ENCODE results near the gene MANBA. TPM values are rescaled to one million over a fixed set of nuclear protein-coding genes. Genes with fewer than 3 reads are reported as not detected.

Gene MANBA
- total and polyA plus RNA-seq, 2 of the 13 experiments (the other 11 are each of a cell fraction or from before 2014, with no cell fraction given) = 11.7 to 33.3 TPM

- TF ChIP-seq, protein P1, sequence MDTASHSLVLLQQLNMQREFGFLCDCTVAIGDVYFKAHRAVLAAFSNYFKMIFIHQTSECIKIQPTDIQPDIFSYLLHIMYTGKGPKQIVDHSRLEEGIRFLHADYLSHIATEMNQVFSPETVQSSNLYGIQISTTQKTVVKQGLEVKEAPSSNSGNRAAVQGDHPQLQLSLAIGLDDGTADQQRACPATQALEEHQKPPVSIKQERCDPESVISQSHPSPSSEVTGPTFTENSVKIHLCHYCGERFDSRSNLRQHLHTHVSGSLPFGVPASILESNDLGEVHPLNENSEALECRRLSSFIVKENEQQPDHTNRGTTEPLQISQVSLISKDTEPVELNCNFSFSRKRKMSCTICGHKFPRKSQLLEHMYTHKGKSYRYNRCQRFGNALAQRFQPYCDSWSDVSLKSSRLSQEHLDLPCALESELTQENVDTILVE (CRISPR knock-in tag; IDR thresholded peaks at IDR 0.05) = no peak; the same call in 1 of the 2 replicates
- TF ChIP-seq ESRRA (CRISPR knock-in tag; IDR thresholded peaks at IDR 0.05; ENCODE audit: low read depth) (no peak), THYN1 (CRISPR knock-in tag; IDR thresholded peaks at IDR 0.05; ENCODE audit: borderline replicate concordance, low read depth) (no peak), NFE2L1 (CRISPR knock-in tag; IDR thresholded peaks at IDR 0.05; ENCODE audit: borderline replicate concordance) (no peak), HCFC1 (IDR thresholded peaks at IDR 0.05; ENCODE audit: low read depth, low read length) (no peak), TOE1 (CRISPR knock-in tag; IDR thresholded peaks at IDR 0.05) (no peak; the same call in 1 of the 2 replicates), SIX1 (CRISPR knock-in tag; IDR thresholded peaks at IDR 0.05; ENCODE audit: borderline replicate concordance) (no peak), RARG (CRISPR knock-in tag; IDR thresholded peaks at IDR 0.05; ENCODE audit: low read depth) (no peak), ZBTB21 (CRISPR knock-in tag; IDR thresholded peaks at IDR 0.05) (no peak), ZSCAN9 (CRISPR knock-in tag; IDR thresholded peaks at IDR 0.05; ENCODE audit: borderline replicate concordance) (no peak), THAP8 (CRISPR knock-in tag; IDR thresholded peaks at IDR 0.05; ENCODE audit: borderline replicate concordance) (peak; percentile 81; the same call in 1 of the 2 replicates), NFIC (IDR thresholded peaks at IDR 0.05; ENCODE audit: low read length) (no peak), ZSCAN22 (CRISPR knock-in tag; IDR thresholded peaks at IDR 0.05) (no peak)
- TF ChIP-seq, protein P2, sequence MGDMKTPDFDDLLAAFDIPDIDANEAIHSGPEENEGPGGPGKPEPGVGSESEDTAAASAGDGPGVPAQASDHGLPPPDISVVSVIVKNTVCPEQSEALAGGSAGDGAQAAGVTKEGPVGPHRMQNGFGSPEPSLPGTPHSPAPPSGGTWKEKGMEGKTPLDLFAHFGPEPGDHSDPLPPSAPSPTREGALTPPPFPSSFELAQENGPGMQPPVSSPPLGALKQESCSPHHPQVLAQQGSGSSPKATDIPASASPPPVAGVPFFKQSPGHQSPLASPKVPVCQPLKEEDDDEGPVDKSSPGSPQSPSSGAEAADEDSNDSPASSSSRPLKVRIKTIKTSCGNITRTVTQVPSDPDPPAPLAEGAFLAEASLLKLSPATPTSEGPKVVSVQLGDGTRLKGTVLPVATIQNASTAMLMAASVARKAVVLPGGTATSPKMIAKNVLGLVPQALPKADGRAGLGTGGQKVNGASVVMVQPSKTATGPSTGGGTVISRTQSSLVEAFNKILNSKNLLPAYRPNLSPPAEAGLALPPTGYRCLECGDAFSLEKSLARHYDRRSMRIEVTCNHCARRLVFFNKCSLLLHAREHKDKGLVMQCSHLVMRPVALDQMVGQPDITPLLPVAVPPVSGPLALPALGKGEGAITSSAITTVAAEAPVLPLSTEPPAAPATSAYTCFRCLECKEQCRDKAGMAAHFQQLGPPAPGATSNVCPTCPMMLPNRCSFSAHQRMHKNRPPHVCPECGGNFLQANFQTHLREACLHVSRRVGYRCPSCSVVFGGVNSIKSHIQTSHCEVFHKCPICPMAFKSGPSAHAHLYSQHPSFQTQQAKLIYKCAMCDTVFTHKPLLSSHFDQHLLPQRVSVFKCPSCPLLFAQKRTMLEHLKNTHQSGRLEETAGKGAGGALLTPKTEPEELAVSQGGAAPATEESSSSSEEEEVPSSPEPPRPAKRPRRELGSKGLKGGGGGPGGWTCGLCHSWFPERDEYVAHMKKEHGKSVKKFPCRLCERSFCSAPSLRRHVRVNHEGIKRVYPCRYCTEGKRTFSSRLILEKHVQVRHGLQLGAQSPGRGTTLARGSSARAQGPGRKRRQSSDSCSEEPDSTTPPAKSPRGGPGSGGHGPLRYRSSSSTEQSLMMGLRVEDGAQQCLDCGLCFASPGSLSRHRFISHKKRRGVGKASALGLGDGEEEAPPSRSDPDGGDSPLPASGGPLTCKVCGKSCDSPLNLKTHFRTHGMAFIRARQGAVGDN (CRISPR knock-in tag; IDR thresholded peaks at IDR 0.05) = peak; percentile 96
- TF ChIP-seq, protein P3, sequence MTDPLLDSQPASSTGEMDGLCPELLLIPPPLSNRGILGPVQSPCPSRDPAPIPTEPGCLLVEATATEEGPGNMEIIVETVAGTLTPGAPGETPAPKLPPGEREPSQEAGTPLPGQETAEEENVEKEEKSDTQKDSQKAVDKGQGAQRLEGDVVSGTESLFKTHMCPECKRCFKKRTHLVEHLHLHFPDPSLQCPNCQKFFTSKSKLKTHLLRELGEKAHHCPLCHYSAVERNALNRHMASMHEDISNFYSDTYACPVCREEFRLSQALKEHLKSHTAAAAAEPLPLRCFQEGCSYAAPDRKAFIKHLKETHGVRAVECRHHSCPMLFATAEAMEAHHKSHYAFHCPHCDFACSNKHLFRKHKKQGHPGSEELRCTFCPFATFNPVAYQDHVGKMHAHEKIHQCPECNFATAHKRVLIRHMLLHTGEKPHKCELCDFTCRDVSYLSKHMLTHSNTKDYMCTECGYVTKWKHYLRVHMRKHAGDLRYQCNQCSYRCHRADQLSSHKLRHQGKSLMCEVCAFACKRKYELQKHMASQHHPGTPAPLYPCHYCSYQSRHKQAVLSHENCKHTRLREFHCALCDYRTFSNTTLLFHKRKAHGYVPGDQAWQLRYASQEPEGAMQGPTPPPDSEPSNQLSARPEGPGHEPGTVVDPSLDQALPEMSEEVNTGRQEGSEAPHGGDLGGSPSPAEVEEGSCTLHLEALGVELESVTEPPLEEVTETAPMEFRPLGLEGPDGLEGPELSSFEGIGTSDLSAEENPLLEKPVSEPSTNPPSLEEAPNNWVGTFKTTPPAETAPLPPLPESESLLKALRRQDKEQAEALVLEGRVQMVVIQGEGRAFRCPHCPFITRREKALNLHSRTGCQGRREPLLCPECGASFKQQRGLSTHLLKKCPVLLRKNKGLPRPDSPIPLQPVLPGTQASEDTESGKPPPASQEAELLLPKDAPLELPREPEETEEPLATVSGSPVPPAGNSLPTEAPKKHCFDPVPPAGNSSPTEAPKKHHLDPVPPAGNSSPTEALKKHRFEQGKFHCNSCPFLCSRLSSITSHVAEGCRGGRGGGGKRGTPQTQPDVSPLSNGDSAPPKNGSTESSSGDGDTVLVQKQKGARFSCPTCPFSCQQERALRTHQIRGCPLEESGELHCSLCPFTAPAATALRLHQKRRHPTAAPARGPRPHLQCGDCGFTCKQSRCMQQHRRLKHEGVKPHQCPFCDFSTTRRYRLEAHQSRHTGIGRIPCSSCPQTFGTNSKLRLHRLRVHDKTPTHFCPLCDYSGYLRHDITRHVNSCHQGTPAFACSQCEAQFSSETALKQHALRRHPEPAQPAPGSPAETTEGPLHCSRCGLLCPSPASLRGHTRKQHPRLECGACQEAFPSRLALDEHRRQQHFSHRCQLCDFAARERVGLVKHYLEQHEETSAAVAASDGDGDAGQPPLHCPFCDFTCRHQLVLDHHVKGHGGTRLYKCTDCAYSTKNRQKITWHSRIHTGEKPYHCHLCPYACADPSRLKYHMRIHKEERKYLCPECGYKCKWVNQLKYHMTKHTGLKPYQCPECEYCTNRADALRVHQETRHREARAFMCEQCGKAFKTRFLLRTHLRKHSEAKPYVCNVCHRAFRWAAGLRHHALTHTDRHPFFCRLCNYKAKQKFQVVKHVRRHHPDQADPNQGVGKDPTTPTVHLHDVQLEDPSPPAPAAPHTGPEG (CRISPR knock-in tag; IDR thresholded peaks at IDR 0.05) = no peak; the same call in 1 of the 2 replicates
- TF ChIP-seq, protein P4, sequence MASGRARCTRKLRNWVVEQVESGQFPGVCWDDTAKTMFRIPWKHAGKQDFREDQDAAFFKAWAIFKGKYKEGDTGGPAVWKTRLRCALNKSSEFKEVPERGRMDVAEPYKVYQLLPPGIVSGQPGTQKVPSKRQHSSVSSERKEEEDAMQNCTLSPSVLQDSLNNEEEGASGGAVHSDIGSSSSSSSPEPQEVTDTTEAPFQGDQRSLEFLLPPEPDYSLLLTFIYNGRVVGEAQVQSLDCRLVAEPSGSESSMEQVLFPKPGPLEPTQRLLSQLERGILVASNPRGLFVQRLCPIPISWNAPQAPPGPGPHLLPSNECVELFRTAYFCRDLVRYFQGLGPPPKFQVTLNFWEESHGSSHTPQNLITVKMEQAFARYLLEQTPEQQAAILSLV (CRISPR knock-in tag; IDR thresholded peaks at IDR 0.05; ENCODE audit: borderline replicate concordance) = peak; percentile 88
Observed at GRCh38 chr4:102760645-102761295, at the start of gene MANBA (continued).
